Ascending aorta (tissue), 2 donors: ENCODE data around the gene PLCB2. TPM values are rescaled to one million over a fixed set of nuclear protein-coding genes. Genes with fewer than 3 reads are reported as not detected.

ENCODE experiments used
- DNase-seq, 2 donors: peaks; one replicate each; pipeline ENCODE4 v3.0.0-alpha.2; 2019; ENCODE audit warnings: low spot score in 2 of 2
- H3K27ac ChIP-seq, 2 donors: fragments of 200-600 bp; sonication (generic); one replicate each; pipeline ENCODE4 v1.5.1; 2016 to 2017; ENCODE audit warnings: mild to moderate bottlenecking in 1 of 2
- H3K27me3 ChIP-seq: fragments of 200-600 bp; sonication (generic); one replicate; pipeline ENCODE4 v1.5.1; 2017
- H3K36me3 ChIP-seq, 2 donors: fragments of 200-600 bp; sonication (generic); one replicate each; pipeline ENCODE4 v1.5.1; 2016
- H3K4me1 ChIP-seq, 2 donors: fragments of 200-600 bp; sonication (generic); one replicate each; pipeline ENCODE4 v1.5.1; 2016 to 2017; ENCODE audit warnings: mild to moderate bottlenecking in 1 of 2
- H3K4me3 ChIP-seq, 2 donors: fragments of 200-600 bp; sonication (generic); one replicate each; pipeline ENCODE4 v1.5.1; 2016 to 2017; ENCODE audit warnings: mild to moderate bottlenecking in 1 of 2
- H3K9me3 ChIP-seq, 2 donors: fragments of 200-600 bp; sonication (generic); one replicate each; pipeline ENCODE4 v1.5.1; 2016
- intact Hi-C: fragments of 100-400 bp; cut with DNase I; formaldehyde crosslinking; loops from one replicate; pipeline ENCODE4 v1.15.1; 2023
- total RNA-seq: library from RNA; depleted of rRNA; stranded (reverse); fragments of >200 nt; gene quantifications from one replicate; pipeline ENCODE4 v1.1.0, GENCODE V29; 2016
- TF ChIP-seq, protein P1 (sequence below), 3 experiments: fragments of 200-600 bp in 2 of 3; fragments of 450-650 bp in 1 of 3; sonication (generic) in 2 of 3; IDR thresholded peaks; one replicate each; pipeline ENCODE4 v1.5.1; 2016 to 2019; ENCODE audit warnings: antibody characterized with exemption in 3 of 3, mild to moderate bottlenecking in 1 of 3, moderate library complexity in 1 of 3

The PLCB2 gene
- total RNA-seq, 1 donor from 2014 or later, result 6.9 TPM

DNA sequence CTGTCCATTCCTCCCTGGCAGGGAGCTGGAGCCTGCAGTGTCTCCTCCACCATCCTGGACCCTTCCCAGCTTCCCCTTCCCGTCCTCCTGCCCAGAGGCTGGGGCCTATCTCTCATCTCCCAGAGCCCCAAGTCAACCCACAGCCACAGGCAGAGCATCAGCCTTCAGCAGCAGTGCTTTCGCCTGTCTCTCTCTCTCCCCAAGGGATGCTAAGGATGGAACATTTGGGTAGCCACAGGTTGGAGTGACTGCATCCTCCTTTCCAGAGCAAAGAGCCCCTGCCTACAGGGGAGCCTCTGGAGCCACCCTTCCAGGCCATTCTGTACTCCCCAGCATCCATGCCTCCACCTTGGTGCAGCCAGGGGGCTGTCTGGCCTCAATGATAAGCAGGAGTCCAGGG is 4.2 kb downstream of the PLCB2 start:
- no peaks in the 10 kb centered on the region for H3K4me1 ChIP-seq
- TF ChIP-seq, protein P1, sequence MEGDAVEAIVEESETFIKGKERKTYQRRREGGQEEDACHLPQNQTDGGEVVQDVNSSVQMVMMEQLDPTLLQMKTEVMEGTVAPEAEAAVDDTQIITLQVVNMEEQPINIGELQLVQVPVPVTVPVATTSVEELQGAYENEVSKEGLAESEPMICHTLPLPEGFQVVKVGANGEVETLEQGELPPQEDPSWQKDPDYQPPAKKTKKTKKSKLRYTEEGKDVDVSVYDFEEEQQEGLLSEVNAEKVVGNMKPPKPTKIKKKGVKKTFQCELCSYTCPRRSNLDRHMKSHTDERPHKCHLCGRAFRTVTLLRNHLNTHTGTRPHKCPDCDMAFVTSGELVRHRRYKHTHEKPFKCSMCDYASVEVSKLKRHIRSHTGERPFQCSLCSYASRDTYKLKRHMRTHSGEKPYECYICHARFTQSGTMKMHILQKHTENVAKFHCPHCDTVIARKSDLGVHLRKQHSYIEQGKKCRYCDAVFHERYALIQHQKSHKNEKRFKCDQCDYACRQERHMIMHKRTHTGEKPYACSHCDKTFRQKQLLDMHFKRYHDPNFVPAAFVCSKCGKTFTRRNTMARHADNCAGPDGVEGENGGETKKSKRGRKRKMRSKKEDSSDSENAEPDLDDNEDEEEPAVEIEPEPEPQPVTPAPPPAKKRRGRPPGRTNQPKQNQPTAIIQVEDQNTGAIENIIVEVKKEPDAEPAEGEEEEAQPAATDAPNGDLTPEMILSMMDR (IDR thresholded peaks at IDR 0.05), result no peak
- H3K27me3 ChIP-seq, result no peaks in the 10 kb centered on the region
- H3K27ac ChIP-seq, result no peak overlapping the region
- no peak for DNase-seq
- H3K4me3 ChIP-seq, result no peak overlapping the region
- no peaks in the 10 kb centered on the region for H3K36me3 ChIP-seq
- no peaks in the 10 kb centered on the region for H3K9me3 ChIP-seq
- intact Hi-C loops, result no loop called here

DNA sequence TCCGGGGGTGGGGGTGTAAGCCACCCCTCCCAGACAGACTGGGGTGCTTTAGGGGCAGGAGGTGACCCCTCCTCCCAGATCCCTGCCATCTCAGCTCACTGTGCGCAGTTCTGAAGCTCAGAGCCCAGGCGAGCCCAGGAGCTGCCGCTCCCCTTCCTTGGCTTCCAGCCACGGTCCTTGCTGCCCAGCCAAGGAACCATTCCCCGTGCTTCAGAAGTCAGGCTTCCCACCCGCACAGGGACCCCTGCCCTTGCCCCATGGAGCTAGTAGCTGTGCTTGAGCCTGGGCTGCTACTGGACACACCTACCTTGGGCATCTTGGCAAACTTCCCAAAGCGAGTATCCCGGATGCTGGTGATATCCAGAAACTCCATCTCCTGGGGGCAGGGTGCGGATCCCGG is 4.8 kb downstream of the PLCB2 start:
- H3K36me3 ChIP-seq, result no peaks in the 10 kb centered on the region
- H3K27me3 ChIP-seq, result no peaks in the 10 kb centered on the region
- TF ChIP-seq, protein P1 (IDR thresholded peaks at IDR 0.05), result no peak
- H3K27ac ChIP-seq, result no peak overlapping the region
- no peak for DNase-seq
- intact Hi-C loops, result no loop called here
- H3K4me3 ChIP-seq, result no peak overlapping the region
- no peaks in the 10 kb centered on the region for H3K9me3 ChIP-seq
- H3K4me1 ChIP-seq, result no peaks in the 10 kb centered on the region

- intact Hi-C loops, result no loop called here
- Histone ChIP-seq H3K4me3 (no peak overlapping the region), H3K36me3 (no peaks in the 10 kb centered on the region), H3K4me1 (no peaks in the 10 kb centered on the region), H3K27ac (no peak overlapping the region), H3K9me3 (no peaks in the 10 kb centered on the region), H3K27me3 (no peaks in the 10 kb centered on the region)
- TF ChIP-seq, protein P1 (IDR thresholded peaks at IDR 0.05), result no peak
- no peak for DNase-seq
These were observed 5.3 kb downstream of the PLCB2 start for GRCh38 chr15:40302288-40302886.

DNA sequence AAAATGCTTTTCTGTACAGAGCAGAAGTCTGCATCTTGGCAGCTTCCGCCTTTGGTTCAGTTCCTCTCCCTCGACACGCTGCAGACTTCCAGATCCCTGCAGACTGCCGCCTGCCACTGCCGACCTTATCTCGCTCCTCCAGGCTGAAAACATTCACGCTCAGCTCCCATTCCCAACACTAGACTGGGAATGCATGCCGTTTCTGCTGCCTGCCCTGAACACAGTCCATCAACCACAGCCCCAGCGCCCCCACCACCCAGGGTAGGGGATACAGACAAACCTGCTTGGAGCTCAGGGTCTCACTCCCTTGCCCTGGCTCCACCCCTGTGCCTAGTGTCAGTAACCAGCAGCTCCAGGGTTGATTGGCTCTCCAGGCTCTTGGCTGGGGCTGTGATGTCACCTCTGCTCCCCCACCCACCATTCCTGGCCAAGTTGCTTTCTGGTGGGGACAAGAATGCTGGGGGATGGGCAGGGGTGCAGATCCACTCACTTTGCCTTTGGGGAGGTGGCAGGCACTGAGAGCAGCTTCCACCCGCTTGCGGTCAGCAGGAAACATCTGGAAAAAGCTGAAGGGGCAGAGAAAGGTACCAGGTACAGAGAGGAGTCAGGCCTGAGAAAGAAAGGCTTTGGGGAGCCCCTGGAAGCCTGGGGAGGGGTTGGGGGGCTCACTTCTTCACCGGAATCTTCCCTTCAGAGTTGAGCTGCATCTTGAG is 6.1 kb downstream of the PLCB2 start:
- no peaks in the 10 kb centered on the region for H3K27me3 ChIP-seq
- no peak for DNase-seq
- H3K4me1 ChIP-seq, result no peaks in the 10 kb centered on the region
- intact Hi-C loops, result no loop called here
- no peaks in the 10 kb centered on the region for H3K36me3 ChIP-seq
- H3K9me3 ChIP-seq, result no peaks in the 10 kb centered on the region
- TF ChIP-seq, protein P1 (IDR thresholded peaks at IDR 0.05), result no peak
- H3K4me3 ChIP-seq, result no peak overlapping the region
- no peak overlapping the region for H3K27ac ChIP-seq

DNA sequence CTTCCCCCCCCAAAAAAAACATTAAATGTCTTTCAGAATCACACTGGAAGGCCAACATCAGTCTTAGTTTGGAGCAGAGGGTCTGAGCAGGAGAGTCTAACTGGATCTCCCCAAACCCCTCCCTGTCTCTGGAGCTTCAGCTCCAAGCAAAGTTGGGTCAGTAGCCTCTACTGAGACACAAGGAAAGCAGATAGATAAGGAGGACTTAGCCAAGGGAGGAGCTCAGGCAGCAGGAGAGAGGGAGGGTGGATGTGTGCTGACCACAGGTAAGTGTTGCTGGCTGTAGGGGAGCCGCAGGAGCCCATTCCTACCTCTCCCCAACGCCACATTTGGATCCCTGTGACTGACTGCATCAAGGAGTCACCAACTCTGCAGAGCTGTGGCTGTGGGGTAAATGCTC is 7.0 kb downstream of the PLCB2 start:
- Histone ChIP-seq H3K4me1 (no peaks in the 10 kb centered on the region), H3K4me3 (no peak overlapping the region), H3K9me3 (no peaks in the 10 kb centered on the region), H3K27ac (no peak overlapping the region), H3K36me3 (no peaks in the 10 kb centered on the region), H3K27me3 (no peaks in the 10 kb centered on the region)
- TF ChIP-seq, protein P1 (IDR thresholded peaks at IDR 0.05), result no peak
- intact Hi-C loops, result no loop called here
- no peak for DNase-seq
